ENCODE results near the gene ATP6V0B. TPM values are rescaled to one million over a fixed set of nuclear protein-coding genes. Genes with fewer than 3 reads are reported as not detected.

The ATP6V0B gene
- total RNA-seq, 2 donors from 2014 or later, result 96.5 to 113 TPM

- DNase-seq, result no peak
- intact Hi-C loops (cut with DNase I), result no loop called here
- no peak for ATAC-seq
Measured at GRCh38 chr1:44016041-44016889, 41.5 kb downstream of the ATP6V0B start.

DNA sequence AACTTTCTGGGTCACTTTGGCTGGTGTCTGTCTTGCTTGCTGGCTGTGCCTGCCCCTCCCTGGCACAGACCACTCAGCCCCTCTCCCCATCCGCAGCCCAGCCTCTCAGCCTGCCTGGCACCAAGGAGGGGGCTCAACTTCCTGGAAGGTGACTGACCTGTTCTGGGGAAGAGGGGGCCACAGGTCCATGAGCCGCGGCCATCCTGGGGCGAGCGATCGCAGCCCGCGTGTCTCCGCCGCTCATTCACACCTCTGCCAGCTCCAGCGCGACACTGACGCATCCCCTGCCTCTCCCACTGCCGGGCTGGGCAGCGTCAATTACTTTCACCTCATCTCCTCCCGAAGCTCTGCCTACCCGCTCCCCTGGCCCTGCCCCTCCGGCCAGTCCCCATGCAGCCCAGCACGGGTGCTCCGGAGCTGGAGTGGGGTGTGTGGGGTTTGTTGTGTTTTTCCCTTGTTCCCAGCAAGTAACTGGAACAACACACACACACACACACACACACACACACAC lies 42.2 kb downstream of the ATP6V0B start:
- ATAC-seq (no peak), DNase-seq (no peak)
- intact Hi-C loops (cut with DNase I), result no loop called here

- DNase-seq (no peak), ATAC-seq (no peak)
- intact Hi-C loops (cut with DNase I), result no loop called here
Measured at GRCh38 chr1:44019466-44019948, 44.7 kb downstream of the ATP6V0B start.

DNA sequence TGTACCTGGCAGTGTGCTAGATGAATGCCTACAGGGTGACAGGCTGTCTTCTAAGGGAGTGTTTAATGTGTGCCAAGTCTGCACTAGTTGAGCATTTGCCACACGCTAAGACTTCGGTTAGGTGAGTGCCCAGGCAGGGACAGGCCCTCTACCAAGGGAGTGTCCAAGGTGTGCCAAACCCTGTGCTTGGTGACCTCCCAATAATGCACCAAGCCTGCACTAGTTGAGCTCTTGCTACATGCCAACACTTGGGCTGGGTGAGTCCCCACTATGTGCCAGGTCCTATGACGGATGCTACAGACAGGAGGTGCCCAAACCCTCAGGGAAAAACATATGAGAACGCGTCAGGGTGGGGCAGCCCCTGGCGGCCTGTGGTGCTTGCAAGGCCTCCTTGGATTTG lies 45.7 kb downstream of the ATP6V0B start:
- ATAC-seq (no peak), DNase-seq (no peak)
- intact Hi-C loops (cut with DNase I), result no loop called here

- DNase-seq, result no peak
- intact Hi-C loops (cut with DNase I), result no loop called here
- no peak for ATAC-seq
Measured at GRCh38 chr1:44021156-44021555, 46.4 kb downstream of the ATP6V0B start.

- ATAC-seq, result peak; percentile 27 to 32
- intact Hi-C loops (cut with DNase I), result no loop called here
Measured at GRCh38 chr1:44021581-44022321, 47.0 kb downstream of the ATP6V0B start.

DNA sequence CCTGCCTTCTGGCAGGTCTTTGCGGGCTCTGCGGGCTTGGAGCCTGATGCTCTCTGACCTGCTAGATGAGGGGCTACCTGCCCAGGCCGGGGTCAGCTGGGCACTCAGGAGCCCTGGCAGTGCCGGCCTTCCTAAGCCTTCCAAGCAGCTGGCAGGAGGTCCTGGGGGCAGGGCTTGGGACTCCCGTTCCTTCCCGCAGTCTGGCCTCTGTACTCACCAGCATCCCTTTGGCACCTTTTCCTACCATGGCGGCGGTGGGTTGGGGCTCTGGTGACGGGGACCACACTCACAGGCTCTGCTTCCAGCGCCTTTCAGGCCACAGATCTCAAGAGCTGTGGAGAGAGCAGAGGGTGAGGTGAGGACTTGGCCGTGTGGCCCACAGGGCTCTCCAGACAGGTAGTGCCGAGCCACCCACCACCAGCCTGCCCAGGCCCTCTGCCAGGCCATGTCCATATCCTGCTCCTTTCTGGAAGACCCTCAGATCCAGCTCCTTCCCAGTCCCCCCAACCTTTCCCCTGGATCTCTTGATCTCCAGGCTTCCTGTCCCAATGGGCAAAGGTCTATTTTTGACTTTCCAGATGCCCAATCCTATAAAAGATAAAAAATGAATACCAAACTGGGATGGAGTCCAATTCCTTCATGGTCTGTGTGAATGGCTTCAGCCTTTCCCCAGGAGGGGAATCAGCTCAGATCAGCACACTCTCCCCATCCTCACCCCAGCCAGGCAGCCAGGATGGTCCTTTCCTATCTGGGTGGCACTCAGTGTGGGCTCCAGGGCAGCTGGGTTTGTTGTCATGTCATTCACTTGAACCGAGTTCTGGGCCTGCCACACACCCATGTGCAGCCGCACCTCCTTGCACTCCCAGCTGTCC lies 49.5 kb downstream of the ATP6V0B start:
- intact Hi-C loops (cut with DNase I), result no loop called here
- no peak for DNase-seq
- ATAC-seq, result no peak

More at GRCh38 chr1:44021581-44022321, 47.0 kb downstream of the ATP6V0B start:
- no peak for DNase-seq

- no peak for ATAC-seq
- no peak for DNase-seq
- intact Hi-C loops (cut with DNase I), result no loop called here
Measured at GRCh38 chr1:44024903-44025525, 50.3 kb downstream of the ATP6V0B start.

DNA sequence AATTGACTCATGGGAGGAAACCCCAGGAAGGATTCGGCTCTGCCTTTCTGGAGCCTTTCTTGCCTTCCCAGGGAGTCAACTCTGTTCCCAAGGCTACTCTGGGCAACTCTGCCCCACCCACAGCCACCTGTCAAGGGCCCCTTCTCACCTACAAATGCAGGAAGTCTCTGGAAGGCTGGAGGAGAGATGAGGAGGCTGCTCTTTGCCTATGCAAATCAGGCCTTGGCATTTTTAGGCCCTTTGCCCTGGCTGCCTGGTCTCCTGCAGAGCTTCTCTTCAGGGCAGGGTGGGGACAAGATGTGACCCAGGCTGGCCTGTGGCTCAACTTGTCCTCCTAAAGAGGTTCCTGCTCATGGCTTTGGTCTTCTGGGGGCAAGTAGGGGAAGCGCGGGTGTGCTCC lies 51.1 kb downstream of the ATP6V0B start:
- intact Hi-C loops (cut with DNase I), result no loop called here
- ATAC-seq, result no peak
- DNase-seq, result no peak

- intact Hi-C loops (cut with DNase I), result no loop called here
- ATAC-seq (no peak), DNase-seq (no peak)
Measured at GRCh38 chr1:44027320-44027719, 52.6 kb downstream of the ATP6V0B start.

Other genes starting within 250 kb of the ATP6V0B start
- gene ARTN, start 41.2 kb upstream of the ATP6V0B start, total RNA-seq, result under 1 TPM; 0.18 to 0.86 TPM
- 10 to 100 TPM; 26.7 to 30.1 TPM for gene IPO13, start 28.0 kb upstream of the ATP6V0B start, total RNA-seq
- 10 to 100 TPM; 14.1 to 20.9 TPM for gene DPH2, start 5.0 kb upstream of the ATP6V0B start, total RNA-seq
- 10 to 100 TPM; 35.5 to 44.2 TPM for gene B4GALT2, start 4.2 kb downstream of the ATP6V0B start, total RNA-seq
- gene CCDC24, start 16.6 kb downstream of the ATP6V0B start, total RNA-seq, result 1 to 10 TPM; 1.8 to 2.2 TPM
- 1 to 10 TPM; 1.3 to 3.1 TPM for gene SLC6A9, start 56.5 kb downstream of the ATP6V0B start, total RNA-seq
- gene KLF17, start 143.9 kb downstream of the ATP6V0B start, total RNA-seq, result not detected
- not detected for gene KLF18, start 166.7 kb downstream of the ATP6V0B start, total RNA-seq
- gene DMAP1, start 238.5 kb downstream of the ATP6V0B start, total RNA-seq, result 10 to 100 TPM; 23.6 to 25.4 TPM